Fibroblast of upper back skin (primary cell): ENCODE measurements around the gene THRA.
A peak's percentile ranks its signal among the peaks of the same experiment; 100 is the strongest.

Experiments
- DNase-seq: peaks from one replicate; pipeline ENCODE4 v3.0.0-alpha.2; 2013

The THRA gene

GRCh38 chr17:40086150-40087044 lies 23.6 kb downstream of the THRA start:
- DNase-seq, result no peak

GRCh38 chr17:40087049-40087794 lies 24.5 kb downstream of the THRA start:
- no peak for DNase-seq

GRCh38 chr17:40087903-40088718 lies 25.3 kb downstream of the THRA start:
- DNase-seq, result no peak

- no peak for DNase-seq
These were observed 26.5 kb downstream of the THRA start for GRCh38 chr17:40089077-40089895.

- DNase-seq, result no peak
These were observed 27.7 kb downstream of the THRA start for GRCh38 chr17:40090237-40091119.

- DNase-seq, result no peak
These were observed 29.1 kb downstream of the THRA start for GRCh38 chr17:40091691-40092397.

- no peak for DNase-seq
These were observed 29.8 kb downstream of the THRA start for GRCh38 chr17:40092581-40092980.

- no peak for DNase-seq
These were observed 30.3 kb downstream of the THRA start for GRCh38 chr17:40093005-40093579.

GRCh38 chr17:40093580-40094201 lies 30.9 kb downstream of the THRA start:
- no peak for DNase-seq

- DNase-seq, result no peak
These were observed 32.1 kb downstream of the THRA start for GRCh38 chr17:40094874-40095273.

GRCh38 chr17:40095351-40095943 lies 32.7 kb downstream of the THRA start:
- no peak for DNase-seq

- DNase-seq, result no peak
These were observed 33.4 kb downstream of the THRA start for GRCh38 chr17:40095944-40096791.

- no peak for DNase-seq
These were observed 34.3 kb downstream of the THRA start for GRCh38 chr17:40097087-40097486.

- no peak for DNase-seq
These were observed 35.4 kb downstream of the THRA start for GRCh38 chr17:40097931-40098845.

- peak; percentile 99 for DNase-seq
These were observed 36.3 kb downstream of the THRA start for GRCh38 chr17:40098846-40099618.
